PC-9 (cell line): ENCODE data around the gene KIAA2012.

Source experiments
- EZH2 ChIP-seq: fragments of 200-600 bp; sonication (generic); IDR thresholded peaks from 2 replicates; pipeline ENCODE4 v1.8.0; 2017; ENCODE audit warnings: antibody characterized with exemption, low read depth
- TF ChIP-seq, protein P1 (sequence below): fragments of 200-600 bp; sonication (generic); conservative IDR thresholded peaks from 2 replicates; pipeline ENCODE4 v1.6.1; 2017; ENCODE audit warnings: mixed run types, antibody characterized with exemption, mild to moderate bottlenecking, moderate library complexity

DNA sequence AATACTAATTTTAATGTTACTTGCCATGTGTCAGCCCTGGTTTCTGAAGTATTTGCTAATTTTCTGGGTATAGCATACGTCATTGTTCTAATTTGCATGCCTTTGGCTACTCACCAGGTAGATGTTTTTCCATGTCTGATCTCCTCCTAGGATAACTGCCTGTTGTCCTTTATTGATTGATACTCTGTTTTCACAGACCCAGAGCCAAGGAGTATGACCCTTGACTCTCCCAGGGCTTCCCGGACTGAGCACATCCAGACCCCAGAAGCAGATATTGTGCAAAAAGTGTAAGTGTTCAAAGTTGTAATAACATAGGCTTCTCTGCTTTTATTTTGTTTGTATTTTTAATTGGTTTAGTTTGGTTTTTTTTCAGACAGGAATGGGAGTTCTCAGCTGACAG lies 111.5 kb downstream of the KIAA2012 start:
- TF ChIP-seq, protein P1, sequence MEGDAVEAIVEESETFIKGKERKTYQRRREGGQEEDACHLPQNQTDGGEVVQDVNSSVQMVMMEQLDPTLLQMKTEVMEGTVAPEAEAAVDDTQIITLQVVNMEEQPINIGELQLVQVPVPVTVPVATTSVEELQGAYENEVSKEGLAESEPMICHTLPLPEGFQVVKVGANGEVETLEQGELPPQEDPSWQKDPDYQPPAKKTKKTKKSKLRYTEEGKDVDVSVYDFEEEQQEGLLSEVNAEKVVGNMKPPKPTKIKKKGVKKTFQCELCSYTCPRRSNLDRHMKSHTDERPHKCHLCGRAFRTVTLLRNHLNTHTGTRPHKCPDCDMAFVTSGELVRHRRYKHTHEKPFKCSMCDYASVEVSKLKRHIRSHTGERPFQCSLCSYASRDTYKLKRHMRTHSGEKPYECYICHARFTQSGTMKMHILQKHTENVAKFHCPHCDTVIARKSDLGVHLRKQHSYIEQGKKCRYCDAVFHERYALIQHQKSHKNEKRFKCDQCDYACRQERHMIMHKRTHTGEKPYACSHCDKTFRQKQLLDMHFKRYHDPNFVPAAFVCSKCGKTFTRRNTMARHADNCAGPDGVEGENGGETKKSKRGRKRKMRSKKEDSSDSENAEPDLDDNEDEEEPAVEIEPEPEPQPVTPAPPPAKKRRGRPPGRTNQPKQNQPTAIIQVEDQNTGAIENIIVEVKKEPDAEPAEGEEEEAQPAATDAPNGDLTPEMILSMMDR = no peak
- no peak for TF ChIP-seq EZH2
